Right lobe of liver (tissue), 6 donors: Measurements from ENCODE around the gene ICA1. TPM values are rescaled to one million over a fixed set of nuclear protein-coding genes. Genes with fewer than 3 reads are reported as not detected.

Experiments
- ATAC-seq, 4 donors: fragments of 200-7000 bp; cut with Tn5 transposase; one replicate each; pipeline ENCODE4 v1.9.1; 2020; ENCODE audit warnings: mild to moderate bottlenecking in 4 of 4, moderate library complexity in 4 of 4
- DNase-seq, 3 donors: peaks; one replicate each; pipeline ENCODE4 v3.0.0-alpha.2; 2020
- H3K27ac ChIP-seq, 3 donors: fragments of 200-600 bp; one replicate each; pipeline ENCODE4 v1.8.0; 2022
- H3K27me3 ChIP-seq, 2 donors: fragments of 200-600 bp; one replicate each; pipeline ENCODE4 v1.8.0; 2022
- H3K36me3 ChIP-seq, 4 donors: fragments of 200-600 bp; sonication (generic) in 1 of 4; one replicate each; pipeline versions ENCODE4 v1.5.1 to v1.8.0; 2017 to 2022; ENCODE audit warnings: control low read depth in 1 of 4
- H3K4me1 ChIP-seq, 4 donors: fragments of 200-600 bp; sonication (generic) in 1 of 4; one replicate each; pipeline versions ENCODE4 v1.5.1 to v1.8.0; 2017 to 2022; ENCODE audit warnings: control low read depth in 1 of 4
- H3K4me3 ChIP-seq, 3 donors: fragments of 200-600 bp; one replicate each; pipeline ENCODE4 v1.8.0; 2022
- H3K9me3 ChIP-seq, 4 donors: fragments of 200-600 bp; sonication (generic) in 1 of 4; one replicate each; pipeline versions ENCODE4 v1.5.1 to v1.8.0; 2017 to 2022; ENCODE audit warnings: control low read depth in 1 of 4
- POLR2A ChIP-seq: fragments of 450-650 bp; IDR thresholded peaks from one replicate; pipeline ENCODE4 v1.6.1; 2017; ENCODE audit warnings: antibody characterized with exemption, mild to moderate bottlenecking
- WGBS: methylation state at CpG from one replicate; pipeline ENCODE4 v1.1.6; 2018; ENCODE audit warnings: low coverage, low lambda C conversion rate; ENCODE audit not compliant: insufficient coverage; ENCODE audit errors: missing lambda C conversion rate; 5-methylcytosine and 5-hydroxymethylcytosine counted together
- intact Hi-C, 2 donors: fragments of 100-400 bp; cut with DNase I; formaldehyde crosslinking; loops; one replicate each; pipeline versions ENCODE4 v1.11.2 to v1.14.1; 2022
- total RNA-seq, 6 experiments: library from RNA; depleted of rRNA in 2 of 6; stranded (reverse); fragments of >200 nt in 2 of 6; fragmentation: NEBNext Ultra II Directional in 3 of 6; extraction: Animal tissue kit (Norgen Biotek cat#: 25700) in 3 of 6; gene quantifications; one replicate each; pipeline versions ENCODE4 v1.1.0 to v1.2.4, GENCODE V29; 2016 to 2023
- TF ChIP-seq, protein P1 (sequence below), 4 donors: fragments of 200-600 bp in 3 of 4; fragments of 450-650 bp in 1 of 4; IDR thresholded peaks; one replicate each; pipeline versions ENCODE4 v1.5.1 to v1.8.0; 2016 to 2022; ENCODE audit warnings: antibody characterized with exemption in 4 of 4, mild to moderate bottlenecking in 2 of 4
- donor health status: DM: no; HTN: yes; CAD: no.
- donor health status: DM: no; HTN: no; CAD: no.
- donor health status: DM: no; HTN: no; CAD: no.
- donor health status: DM: no; HTN: yes; CAD: no.
- donor health status: DM: no; HTN: yes; CAD: no.

Gene ICA1
- total RNA-seq, 6 experiments from 2014 or later: 0.95 to 15.0 (median 7.3) TPM

DNA sequence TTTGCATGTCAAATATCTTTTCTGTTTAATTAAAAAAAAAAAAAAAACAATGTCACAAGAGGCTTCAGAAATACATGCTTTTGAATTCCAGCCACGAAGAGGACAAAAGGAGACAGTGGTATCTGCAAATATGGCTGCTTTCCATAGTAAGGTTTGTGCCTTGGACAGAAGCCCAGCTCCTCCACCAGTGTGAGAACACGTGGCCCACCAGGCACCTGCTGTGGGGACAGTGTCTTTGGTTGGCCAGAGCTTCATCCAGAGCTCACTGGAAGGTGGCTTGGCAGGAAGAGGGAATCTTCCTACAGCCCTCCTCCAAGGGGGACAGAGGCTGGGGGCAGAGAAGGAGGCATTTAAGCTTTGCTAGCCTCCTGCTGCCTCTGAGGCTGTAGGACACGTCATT lies 148.8 kb downstream of the ICA1 start:
- no peak overlapping the region for H3K27ac ChIP-seq
- no peak for TF ChIP-seq POLR2A
- TF ChIP-seq, protein P1, sequence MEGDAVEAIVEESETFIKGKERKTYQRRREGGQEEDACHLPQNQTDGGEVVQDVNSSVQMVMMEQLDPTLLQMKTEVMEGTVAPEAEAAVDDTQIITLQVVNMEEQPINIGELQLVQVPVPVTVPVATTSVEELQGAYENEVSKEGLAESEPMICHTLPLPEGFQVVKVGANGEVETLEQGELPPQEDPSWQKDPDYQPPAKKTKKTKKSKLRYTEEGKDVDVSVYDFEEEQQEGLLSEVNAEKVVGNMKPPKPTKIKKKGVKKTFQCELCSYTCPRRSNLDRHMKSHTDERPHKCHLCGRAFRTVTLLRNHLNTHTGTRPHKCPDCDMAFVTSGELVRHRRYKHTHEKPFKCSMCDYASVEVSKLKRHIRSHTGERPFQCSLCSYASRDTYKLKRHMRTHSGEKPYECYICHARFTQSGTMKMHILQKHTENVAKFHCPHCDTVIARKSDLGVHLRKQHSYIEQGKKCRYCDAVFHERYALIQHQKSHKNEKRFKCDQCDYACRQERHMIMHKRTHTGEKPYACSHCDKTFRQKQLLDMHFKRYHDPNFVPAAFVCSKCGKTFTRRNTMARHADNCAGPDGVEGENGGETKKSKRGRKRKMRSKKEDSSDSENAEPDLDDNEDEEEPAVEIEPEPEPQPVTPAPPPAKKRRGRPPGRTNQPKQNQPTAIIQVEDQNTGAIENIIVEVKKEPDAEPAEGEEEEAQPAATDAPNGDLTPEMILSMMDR (IDR thresholded peaks at IDR 0.05): no peak
- no peak for ATAC-seq
- H3K36me3 ChIP-seq: no peaks in the 10 kb centered on the region
- H3K4me1 ChIP-seq: no peaks in the 10 kb centered on the region
- no peak for DNase-seq
- WGBS: 48% methylated on average over 2 of the region's 3 CpGs
- intact Hi-C loops: no loop called here
- H3K9me3 ChIP-seq: no peaks in the 10 kb centered on the region
- H3K27me3 ChIP-seq: no peaks in the 10 kb centered on the region
- no peak overlapping the region for H3K4me3 ChIP-seq

DNA sequence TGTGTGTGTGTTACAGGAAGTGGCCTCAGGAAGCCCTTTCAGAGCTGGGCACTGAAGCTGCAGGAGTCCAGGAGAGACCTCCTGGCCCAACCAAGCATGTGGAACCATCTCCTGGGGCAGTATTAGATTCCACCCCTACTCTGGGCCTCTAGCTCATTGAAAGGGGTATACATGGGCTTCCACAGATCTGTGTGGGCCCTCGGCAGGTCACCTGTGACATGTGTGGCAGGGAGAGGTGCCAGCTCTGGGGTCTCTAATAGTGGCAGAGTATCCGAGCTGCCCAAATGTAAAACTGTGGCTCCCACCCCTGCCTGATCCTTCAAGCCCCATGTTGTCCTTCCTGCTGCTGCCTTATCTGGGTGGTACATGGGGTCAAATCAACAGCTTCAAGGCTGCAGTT lies 149.3 kb downstream of the ICA1 start:
- H3K9me3 ChIP-seq: no peaks in the 10 kb centered on the region
- no peaks in the 10 kb centered on the region for H3K4me1 ChIP-seq
- no peak for TF ChIP-seq POLR2A
- TF ChIP-seq, protein P1 (IDR thresholded peaks at IDR 0.05): no peak
- H3K36me3 ChIP-seq: no peaks in the 10 kb centered on the region
- DNase-seq (no peak), ATAC-seq (no peak)
- H3K27ac ChIP-seq: no peak overlapping the region
- no peaks in the 10 kb centered on the region for H3K27me3 ChIP-seq
- intact Hi-C loops: no loop called here
- H3K4me3 ChIP-seq: no peak overlapping the region
- no CpG with 5 or more reads among the region's 2 CpGs for WGBS

DNA sequence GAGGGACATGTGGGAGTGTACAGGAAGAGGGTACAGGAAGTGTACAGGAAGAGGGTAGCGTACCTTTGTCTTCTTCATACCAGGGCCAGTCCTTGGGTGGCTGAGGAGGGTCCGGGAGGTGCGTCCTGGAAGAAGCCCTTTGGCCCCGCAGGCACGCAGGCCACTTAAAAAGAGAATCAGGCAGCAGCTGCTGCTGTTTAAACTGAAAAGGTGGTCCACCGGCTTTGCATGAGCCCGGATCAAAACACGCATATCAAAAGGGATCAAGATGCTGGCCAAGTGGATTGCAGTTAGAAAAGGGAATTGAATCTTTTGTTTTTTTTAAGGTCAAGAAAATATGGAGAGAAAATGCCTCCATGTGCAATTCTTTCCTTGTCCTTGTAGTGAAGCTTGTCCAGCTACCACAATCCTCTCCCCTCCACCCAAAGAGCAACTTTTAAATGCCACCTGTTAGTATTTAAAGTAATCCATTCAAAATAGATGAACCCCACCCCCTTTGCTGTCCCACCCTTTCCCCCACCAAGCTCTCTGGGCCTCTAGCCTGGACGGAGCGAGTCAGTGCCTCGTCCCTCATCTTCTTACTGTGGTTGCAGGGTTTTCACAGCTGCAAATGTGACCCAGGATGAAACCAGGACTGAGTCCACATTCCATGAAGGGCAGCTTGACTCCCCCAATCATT lies 150.5 kb downstream of the ICA1 start:
- no peaks in the 10 kb centered on the region for H3K4me1 ChIP-seq
- ATAC-seq: no peak
- no peak overlapping the region for H3K4me3 ChIP-seq
- WGBS: 67% methylated on average over 10 of the region's 11 CpGs
- no peaks in the 10 kb centered on the region for H3K27me3 ChIP-seq
- no peak overlapping the region for H3K27ac ChIP-seq
- TF ChIP-seq, protein P1 (IDR thresholded peaks at IDR 0.05): no peak
- TF ChIP-seq POLR2A: no peak
- intact Hi-C loops: no loop called here
- no peaks in the 10 kb centered on the region for H3K9me3 ChIP-seq
- DNase-seq: no peak
- H3K36me3 ChIP-seq: no peaks in the 10 kb centered on the region

DNA sequence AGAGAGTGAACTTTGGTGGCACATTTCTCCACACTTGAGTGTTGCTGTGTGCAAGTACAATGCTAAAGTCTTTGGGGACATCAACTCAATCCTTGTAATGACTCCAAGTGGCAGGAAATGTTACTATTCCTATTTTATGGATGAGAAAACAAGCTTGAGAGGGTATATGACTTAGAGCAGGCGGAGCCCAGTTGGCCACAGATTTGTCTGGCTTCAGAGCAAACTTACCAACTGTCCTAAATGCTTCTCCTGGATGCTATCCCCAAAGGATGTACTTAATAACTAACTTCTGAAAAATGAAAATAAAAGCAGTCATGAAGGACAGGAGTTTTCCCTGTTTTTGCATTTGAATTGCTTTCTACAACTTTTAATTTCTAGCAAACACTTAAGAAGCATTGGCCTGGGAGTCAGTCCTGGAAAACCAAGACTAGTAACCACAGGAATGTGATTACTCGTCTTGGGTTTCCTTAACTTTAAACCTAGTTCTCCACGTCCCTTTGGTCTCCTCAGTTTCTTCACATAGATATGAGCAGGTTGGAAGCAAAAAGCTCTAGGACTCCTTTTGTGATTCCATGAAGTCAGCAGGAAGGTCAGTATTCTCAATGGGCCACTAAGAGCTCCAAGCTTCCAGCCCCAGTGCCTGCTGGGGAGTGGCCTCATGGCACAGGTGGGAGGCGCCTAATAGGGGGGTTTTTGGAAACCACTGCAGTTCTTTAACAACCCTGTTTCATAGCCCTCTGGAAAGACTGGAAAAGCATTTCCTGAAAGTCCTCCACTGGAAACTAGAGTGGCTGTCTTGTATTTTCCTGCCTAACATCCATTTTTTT lies 152.6 kb downstream of the ICA1 start:
- DNase-seq: no peak
- intact Hi-C loops: no loop called here
- Histone ChIP-seq H3K9me3 (no peaks in the 10 kb centered on the region), H3K27ac (no peak overlapping the region), H3K4me3 (no peak overlapping the region), H3K4me1 (no peaks in the 10 kb centered on the region), H3K36me3 (no peaks in the 10 kb centered on the region), H3K27me3 (no peaks in the 10 kb centered on the region)
- ATAC-seq: no peak
- WGBS: 69% methylated on average over 3 of the region's 4 CpGs
- no peak for TF ChIP-seq POLR2A
- TF ChIP-seq, protein P1 (IDR thresholded peaks at IDR 0.05): no peak
